DND-41 (cell line): ENCODE data around the gene INTS13.
A peak's percentile ranks its signal among the peaks of the same experiment; 100 is the strongest.

Source experiments
- ATAC-seq: fragments of 200-7000 bp; cut with Tn5 transposase; 3 replicates; pipeline ENCODE4 v1.9.1; 2021; ENCODE audit warnings: low read depth; ENCODE audit not compliant: insufficient read depth
- DNase-seq: peaks from one replicate; pipeline ENCODE4 v3.0.0-alpha.2; 2020
- H2AFZ ChIP-seq: 2 replicates; pipeline ENCODE4 v1.6.0; 2012; ENCODE audit warnings: low read depth, low read length
- H3K27ac ChIP-seq: 2 replicates; pipeline ENCODE4 v1.5.1; 2012; ENCODE audit warnings: low read length, inconsistent platforms
- H3K27me3 ChIP-seq: fragments of 200-600 bp; sonication (generic); 2 replicates; pipeline ENCODE4 v1.6.0; 2012; ENCODE audit warnings: low read length, mild to moderate bottlenecking, inconsistent platforms; ENCODE audit not compliant: insufficient read depth, poor library complexity
- H3K36me3 ChIP-seq: 2 replicates; pipeline ENCODE4 v1.5.1; 2012; ENCODE audit warnings: low read length, inconsistent platforms; ENCODE audit not compliant: insufficient read depth
- H3K4me1 ChIP-seq: 2 replicates; pipeline ENCODE4 v1.5.1; 2012; ENCODE audit warnings: mild to moderate bottlenecking, low read length; ENCODE audit not compliant: insufficient read depth
- H3K4me2 ChIP-seq: 2 replicates; pipeline ENCODE4 v1.6.0; 2012; ENCODE audit warnings: mild to moderate bottlenecking, moderate library complexity, low read length, inconsistent platforms; ENCODE audit not compliant: insufficient read depth
- H3K4me3 ChIP-seq, 2 experiments: fragments of 200-600 bp in 1 of 2; shearing (Covaris generic) in 1 of 2; 2 replicates each; pipeline ENCODE4 v1.5.1; 2012 to 2016; ENCODE audit warnings: inconsistent platforms in 2 of 2, low read length in 2 of 2, mild to moderate bottlenecking in 2 of 2, low read depth in 1 of 2, moderate library complexity in 1 of 2
- H3K79me2 ChIP-seq: 2 replicates; pipeline ENCODE4 v1.6.0; 2012; ENCODE audit warnings: low read length, inconsistent platforms; ENCODE audit not compliant: insufficient read depth
- H3K9ac ChIP-seq: 2 replicates; pipeline ENCODE4 v1.6.0; 2012; ENCODE audit warnings: low read depth, mild to moderate bottlenecking, inconsistent platforms, low read length, moderate library complexity
- H3K9me3 ChIP-seq: 2 replicates; pipeline ENCODE4 v1.5.1; 2012; ENCODE audit warnings: low read length, moderate library complexity, mild to moderate bottlenecking, inconsistent platforms; ENCODE audit not compliant: insufficient read depth, severe bottlenecking
- H4K20me1 ChIP-seq: 2 replicates; pipeline ENCODE4 v1.6.0; 2012; ENCODE audit warnings: low read length; ENCODE audit not compliant: insufficient read depth
- CTCF ChIP-seq: IDR thresholded peaks from 2 replicates; pipeline ENCODE4 v1.5.1; 2012; ENCODE audit warnings: borderline replicate concordance, low read length, moderate library complexity, mild to moderate bottlenecking; ENCODE audit not compliant: poor library complexity, severe bottlenecking; ENCODE audit errors: extremely low read depth
- EZH2 ChIP-seq: IDR thresholded peaks from 3 replicates; pipeline ENCODE4 v1.6.1; 2012; ENCODE audit warnings: borderline replicate concordance, low read depth, mild to moderate bottlenecking, moderate library complexity, low read length, inconsistent platforms; ENCODE audit not compliant: severe bottlenecking

Gene INTS13

GRCh38 chr12:26935636-26936378, 2.0 kb downstream of the INTS13 start:
- TF ChIP-seq EZH2 = no peak
- TF ChIP-seq CTCF = no peak
- DNase-seq (no peak), ATAC-seq (no peak)
- Histone ChIP-seq H3K27ac (peak overlapping the region; percentile 92), H3K27me3 (no peaks in the 10 kb centered on the region), H2AFZ (no peak overlapping the region), H3K79me2 (peaks cover 93% of the 10 kb centered on the region), H3K4me2 (peak overlapping the region; percentile 76), H3K4me3 (peak overlapping the region; percentile 90 to 95; a peak in 3 of 4 replicates), H3K4me1 (peaks cover 63% of the 10 kb centered on the region), H4K20me1 (peaks cover 21% of the 10 kb centered on the region), H3K9me3 (no peaks in the 10 kb centered on the region), H3K36me3 (peaks cover 38% of the 10 kb centered on the region), H3K9ac (peak overlapping the region; percentile 90)

- Histone ChIP-seq H3K9me3 (no peaks in the 10 kb centered on the region), H3K9ac (no peak overlapping the region), H3K27me3 (no peaks in the 10 kb centered on the region), H4K20me1 (peaks cover 6% of the 10 kb centered on the region; the same call in 1 of the 2 replicates), H3K4me1 (peaks cover 25% of the 10 kb centered on the region), H3K4me2 (no peak overlapping the region), H3K4me3 (no peak overlapping the region), H3K27ac (no peak overlapping the region), H2AFZ (no peak overlapping the region), H3K79me2 (peaks cover 56% of the 10 kb centered on the region), H3K36me3 (peaks cover 79% of the 10 kb centered on the region)
- ATAC-seq = no peak
- no peak for TF ChIP-seq CTCF
- TF ChIP-seq EZH2 = no peak
- DNase-seq = no peak
Measured at GRCh38 chr12:26929590-26929989, 8.2 kb downstream of the INTS13 start.

DNA sequence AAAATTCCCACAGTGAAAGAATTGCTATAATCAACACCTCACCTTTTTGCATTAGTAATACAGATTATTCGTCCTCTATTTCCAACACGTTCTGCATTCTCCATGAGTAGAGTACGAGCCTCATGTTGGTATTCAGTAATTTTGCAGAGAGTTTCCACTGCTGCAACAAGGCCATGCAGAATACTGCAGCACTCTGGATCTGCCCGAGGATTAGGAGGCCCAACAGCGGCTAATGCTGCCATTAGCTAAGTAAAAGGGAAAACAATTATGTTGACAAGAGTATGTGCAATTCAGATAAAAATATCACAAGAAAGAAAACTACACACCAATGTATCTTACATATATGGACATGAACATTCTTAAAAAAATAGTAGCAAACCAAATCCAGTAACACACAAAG, 9.1 kb downstream of the INTS13 start:
- DNase-seq = no peak
- no peak overlapping the region for H3K4me3 ChIP-seq
- H3K36me3 ChIP-seq = peaks cover 80% of the 10 kb centered on the region
- no peak overlapping the region for H3K9ac ChIP-seq
- TF ChIP-seq EZH2 = no peak
- TF ChIP-seq CTCF = no peak
- no peaks in the 10 kb centered on the region for H3K27me3 ChIP-seq
- H3K4me1 ChIP-seq = peaks cover 18% of the 10 kb centered on the region
- H2AFZ ChIP-seq = no peak overlapping the region
- peaks cover 5% of the 10 kb centered on the region; the same call in 1 of the 2 replicates for H4K20me1 ChIP-seq
- peaks cover 47% of the 10 kb centered on the region for H3K79me2 ChIP-seq
- no peak for ATAC-seq
- H3K4me2 ChIP-seq = no peak overlapping the region
- H3K27ac ChIP-seq = no peak overlapping the region
- no peaks in the 10 kb centered on the region for H3K9me3 ChIP-seq
